ENCODE measurements around the gene RTBDN.
"Not testable (repeated sequence)": the region's sequence is repeated elsewhere in the genome, so short reads cannot be mapped to it uniquely, and the experiment has no call there.

Gene RTBDN

DNA sequence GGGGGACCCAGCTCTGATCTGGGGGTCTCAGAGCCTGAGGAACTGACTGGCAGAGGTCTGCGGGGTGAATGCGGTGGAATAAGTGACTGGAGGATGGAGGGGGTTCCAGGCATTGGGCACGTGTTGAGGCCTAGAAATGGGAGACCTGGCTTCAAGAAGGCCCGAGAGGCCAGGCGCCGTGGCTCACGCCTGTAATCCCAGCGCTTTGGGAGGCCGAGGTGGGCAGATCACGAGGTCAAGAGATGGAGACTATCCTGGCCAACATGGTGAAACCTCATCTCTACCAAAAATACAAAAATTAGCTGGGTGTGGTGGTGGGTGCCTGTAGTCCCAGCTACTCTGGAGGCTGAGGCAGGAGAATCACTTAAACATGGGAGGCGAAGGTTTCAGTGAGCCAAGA lies 16.6 kb downstream of the RTBDN start:
- not testable (repeated sequence) for DNase-seq

DNA sequence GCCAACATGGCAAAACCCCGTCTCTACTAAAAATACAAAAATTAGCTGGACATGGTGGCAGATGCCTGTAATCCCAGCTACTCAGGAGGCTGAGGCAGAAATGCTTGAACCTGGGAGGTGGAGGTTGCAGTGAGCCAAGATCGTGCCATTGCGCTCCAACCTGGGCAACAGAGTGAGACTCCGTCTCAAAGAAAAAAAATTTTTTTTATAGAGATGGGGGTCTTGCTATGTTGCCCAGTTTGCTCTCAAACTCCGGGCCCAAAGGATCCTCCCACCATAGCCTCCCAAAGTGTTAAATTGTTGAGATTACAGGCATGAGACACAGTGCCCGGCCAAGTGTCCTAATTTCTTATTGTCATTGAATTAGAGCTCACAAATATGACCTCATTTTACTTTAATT lies 17.2 kb downstream of the RTBDN start:
- not testable (repeated sequence) for DNase-seq

DNA sequence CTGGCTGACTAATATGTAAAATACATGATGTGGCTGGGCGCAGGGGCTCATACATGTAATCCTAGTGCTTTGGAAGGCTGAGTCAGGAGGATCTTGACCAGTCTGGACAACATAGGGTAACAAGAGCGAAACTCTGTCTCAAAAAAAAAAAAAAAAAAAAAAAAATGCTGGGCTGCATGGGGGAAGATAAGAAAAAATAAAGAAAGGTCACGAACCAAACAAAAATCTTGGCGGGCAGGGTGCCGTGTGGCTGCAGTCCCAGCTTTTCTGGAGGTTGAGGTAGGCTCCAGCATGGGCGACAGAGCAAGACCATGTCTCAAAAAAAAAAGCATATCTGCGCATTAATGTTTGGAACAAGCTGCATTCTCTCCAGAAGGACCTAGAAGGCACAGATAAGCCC lies 19.3 kb downstream of the RTBDN start:
- DNase-seq, result no peak

DNA sequence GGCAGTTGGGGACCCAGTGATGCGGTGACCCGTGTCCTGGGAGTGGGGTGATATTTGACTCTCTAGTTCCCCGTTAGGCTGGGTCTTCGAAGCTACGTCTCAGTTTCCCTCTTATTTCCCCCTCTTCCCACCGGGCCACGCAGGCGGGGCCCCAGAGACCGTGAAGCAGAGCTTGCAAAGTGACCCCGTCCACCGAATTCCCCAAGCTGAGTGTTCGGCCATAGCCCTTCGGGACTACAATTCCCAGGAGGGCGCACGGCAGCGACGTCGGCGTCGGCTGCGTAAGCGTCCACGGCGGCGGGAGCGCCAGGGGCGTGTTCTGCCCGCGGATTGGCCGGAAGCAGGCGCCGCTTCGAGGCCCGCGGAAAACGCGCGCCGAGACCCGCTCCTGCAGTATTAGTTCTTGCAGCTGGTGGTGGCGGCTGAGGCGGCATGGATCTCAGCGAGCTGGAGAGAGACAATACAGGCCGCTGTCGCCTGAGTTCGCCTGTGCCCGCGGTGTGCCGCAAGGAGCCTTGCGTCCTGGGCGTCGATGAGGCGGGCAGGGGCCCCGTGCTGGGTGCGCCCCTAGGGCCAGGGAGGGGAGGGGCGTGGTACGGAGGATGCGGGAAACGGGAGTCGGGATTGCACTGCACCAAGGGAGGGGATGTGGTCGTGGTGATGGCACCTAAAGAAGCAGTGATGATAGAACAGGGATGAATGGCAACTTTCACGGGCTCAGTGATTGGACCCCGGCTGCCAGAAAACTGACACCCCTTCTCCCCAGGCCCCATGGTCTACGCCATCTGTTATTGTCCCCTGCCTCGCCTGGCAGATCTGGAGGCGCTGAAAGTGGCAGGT lies 27.9 kb downstream of the RTBDN start, which contains the start of gene RNASEH2A:
Gene RNASEH2A (plus strand): TSS at position 343 of the 840 bp plus-strand sequence. CDS start 90 bp downstream, at position 433.
- DNase-seq, result peak; percentile 74

DNA sequence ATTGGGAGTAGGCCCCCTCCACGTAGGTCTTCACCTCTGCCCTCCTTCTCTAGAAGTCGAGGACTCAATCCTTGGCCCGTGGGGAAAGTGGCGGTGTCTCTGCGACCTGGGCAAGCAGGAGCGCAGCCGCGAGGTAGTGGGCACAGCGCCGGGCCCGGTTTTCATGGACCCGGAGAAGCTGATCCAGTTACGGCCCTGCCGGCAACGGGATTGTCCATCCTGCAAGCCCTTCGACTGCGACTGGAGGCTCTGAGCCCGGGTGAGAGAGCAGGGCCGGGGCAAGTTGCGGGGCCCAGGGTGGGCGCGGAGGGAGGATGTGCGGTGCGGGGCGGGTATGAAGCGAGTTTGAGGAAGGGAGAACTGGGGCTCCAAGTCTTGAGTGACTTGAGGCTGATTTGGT lies 30.3 kb downstream of the RTBDN start:
- no peak for DNase-seq

DNA sequence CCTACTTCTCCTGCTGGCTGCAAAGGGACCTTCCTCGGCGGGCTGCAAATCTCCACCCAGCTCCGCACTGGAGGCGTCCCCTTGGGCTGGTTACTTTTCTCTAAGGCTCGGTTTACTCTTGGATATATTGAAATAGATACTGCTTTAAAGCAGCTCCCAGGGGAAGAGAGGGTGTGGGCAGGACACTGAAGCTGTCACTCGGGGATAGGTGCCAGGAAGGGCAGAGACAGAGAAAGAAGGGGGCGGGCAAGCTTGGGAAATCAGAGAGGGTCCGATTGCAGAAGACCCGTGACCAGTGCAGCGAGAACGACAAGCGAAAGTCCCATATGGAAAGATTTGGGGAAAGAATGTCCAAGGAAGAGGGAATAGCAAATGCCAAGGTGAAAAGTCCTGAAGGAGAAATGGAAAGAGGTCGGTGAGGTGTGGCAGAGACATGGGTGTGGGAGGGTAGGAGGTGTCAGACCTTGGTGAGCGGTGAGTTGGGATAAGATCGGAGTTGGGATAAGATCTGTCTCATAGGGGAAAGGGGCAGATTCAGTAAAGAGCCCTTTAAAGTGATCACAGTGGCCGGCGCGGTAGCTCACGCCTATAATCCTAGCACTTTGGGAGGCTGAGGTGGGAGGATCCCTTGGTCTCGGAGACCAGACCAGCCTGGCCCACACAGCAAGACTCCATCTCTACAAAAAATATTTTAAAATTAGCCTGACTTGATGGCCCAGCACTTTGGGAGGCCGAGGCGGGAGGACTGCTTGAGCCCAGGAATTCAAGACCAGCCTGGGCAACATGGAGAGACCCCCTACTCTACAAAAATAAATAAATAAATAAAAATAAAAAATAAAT lies 31.9 kb downstream of the RTBDN start:
- DNase-seq, result no peak

DNA sequence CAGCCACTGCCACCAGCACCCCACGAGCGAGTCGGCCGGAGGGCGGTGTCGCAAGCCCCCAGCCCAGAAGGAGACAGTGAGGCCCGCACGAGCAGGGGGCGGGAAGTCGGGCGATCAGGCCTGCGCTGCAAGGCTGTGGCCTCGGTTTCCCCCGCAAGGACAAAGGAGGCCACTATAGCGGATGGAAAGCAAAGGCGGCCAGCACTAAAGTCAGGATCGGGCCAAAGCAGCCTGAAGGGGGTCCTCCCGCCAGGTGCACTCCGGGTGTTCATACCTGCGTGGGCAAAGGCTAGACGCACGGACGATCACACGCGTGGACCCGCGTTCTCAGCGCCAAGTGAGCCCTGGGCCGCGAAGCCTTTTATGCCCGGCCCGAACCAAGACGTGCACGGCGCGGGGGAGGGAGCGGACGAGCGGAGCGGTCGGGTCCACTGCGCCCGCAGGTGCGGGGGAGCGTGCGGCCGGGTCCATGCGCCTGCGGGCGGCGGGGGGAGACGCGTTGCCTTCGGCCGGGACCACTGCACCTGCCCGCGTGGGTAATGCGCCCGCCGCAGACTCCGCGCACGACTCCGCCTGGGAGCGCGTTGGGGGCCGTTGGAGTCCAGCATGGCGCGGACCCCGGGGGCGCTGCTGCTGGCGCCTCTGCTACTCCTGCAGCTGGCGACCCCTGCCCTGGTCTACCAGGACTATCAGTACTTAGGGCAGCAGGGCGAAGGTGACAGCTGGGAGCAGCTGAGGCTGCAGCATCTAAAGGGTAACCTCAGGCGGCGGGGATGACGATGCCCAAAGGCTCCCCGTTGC lies 32.7 kb downstream of the RTBDN start, which contains the start of the genes PRDX2 and THSD8:
Gene PRDX2 (minus strand): TSS at position 335 of the 801 bp plus-strand sequence. CDS start 539 bp downstream, outside the sequence.
Gene THSD8 (plus strand): TSS at position 604 of the 801 bp plus-strand sequence. CDS start 3 bp downstream, at position 607.
- DNase-seq, result peak; percentile 45

DNA sequence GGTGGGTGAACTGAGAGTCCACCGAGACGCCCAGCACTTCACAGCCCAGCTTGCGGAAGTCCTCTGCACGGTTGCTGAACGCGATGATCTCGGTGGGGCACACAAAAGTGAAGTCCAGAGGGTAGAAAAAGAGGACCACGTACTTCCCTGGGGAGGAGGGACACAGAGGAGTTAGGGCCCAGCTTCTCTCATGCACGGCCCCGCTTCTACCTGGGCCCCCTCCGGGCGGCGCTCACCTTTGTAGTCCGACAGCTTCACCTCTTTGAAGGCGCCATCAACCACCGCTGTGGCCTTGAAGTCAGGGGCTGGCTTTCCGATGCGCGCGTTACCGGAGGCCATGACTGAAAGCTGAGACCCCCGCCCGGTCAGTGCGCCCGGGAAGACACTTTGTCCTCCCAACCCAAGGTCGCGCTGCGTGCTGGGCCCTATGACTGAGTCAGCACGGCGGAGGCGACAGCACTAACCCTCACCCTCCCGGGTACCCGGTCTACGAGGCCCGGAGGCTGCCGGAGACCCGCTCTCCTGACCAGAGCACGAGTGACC lies 33.4 kb downstream of the RTBDN start:
- peak; percentile 10 for DNase-seq

DNA sequence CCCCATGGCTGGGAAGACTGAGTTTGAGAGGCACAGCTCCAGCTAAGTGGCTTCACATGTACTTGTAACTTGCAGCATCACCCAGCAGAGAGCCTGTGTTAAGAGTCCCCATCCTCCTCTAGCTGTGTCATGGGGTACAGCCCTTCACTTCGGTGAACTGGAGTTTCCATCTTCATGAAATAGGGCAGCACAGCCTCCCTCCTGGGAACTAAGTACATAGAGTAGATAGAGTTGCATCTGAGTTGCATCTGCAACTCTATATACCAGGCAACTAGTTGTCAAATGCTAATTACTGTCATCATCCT lies 34.0 kb downstream of the RTBDN start:
- DNase-seq, result no peak

DNA sequence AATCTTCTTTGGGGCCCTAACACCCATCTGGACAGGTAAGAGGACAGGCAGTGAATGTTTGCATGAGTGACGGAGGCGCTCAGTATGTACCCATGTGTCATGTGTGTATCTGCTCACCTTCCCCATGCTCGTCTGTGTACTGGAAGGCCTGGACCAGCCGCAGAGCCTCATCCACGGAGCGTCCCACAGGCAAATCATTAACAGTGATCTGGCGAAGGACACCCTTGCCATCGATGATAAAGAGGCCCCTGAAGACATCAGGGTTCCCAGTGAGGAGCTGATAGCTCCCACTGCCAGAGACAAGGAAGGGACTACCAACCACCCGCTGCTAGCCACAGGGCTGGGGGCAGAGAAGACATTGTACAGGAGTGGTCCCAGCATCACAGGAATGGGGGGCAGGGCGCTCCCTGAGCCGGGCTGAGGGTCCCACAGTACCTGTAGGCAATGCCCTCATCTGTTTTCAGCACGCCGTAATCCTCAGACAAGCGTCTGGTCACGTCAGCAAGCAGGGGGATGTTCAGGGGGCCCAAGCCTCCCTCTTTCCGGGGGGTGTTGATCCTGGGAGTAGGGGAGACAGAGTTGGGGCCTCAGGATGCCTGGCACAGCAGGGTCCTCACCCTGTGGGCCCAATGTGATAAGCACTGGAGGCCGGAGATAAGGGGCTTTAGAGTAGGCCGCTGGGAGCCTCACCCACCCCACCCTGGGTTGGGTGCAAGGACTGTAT lies 34.5 kb downstream of the RTBDN start:
- DNase-seq, result no peak

DNA sequence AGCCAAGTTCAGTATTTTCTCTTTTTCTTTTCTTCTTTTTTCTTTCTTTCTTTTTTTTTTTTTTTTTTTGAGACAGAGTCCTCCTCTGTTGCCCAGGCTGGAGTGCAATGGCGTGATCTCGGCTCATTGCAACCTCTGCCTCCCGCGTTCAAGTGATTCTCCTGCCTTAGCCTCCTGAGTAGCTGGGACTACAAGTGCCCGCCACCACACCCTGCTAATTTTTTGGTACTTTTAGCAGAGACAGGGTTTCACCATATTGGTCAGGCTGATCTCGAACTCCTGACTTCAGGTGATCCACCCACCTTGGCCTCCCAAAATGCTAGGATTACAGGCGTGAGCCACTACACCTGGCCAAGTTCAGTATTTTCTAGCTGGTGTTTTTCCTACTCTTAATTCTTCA lies 36.8 kb downstream of the RTBDN start:
- DNase-seq, result not testable (repeated sequence)

DNA sequence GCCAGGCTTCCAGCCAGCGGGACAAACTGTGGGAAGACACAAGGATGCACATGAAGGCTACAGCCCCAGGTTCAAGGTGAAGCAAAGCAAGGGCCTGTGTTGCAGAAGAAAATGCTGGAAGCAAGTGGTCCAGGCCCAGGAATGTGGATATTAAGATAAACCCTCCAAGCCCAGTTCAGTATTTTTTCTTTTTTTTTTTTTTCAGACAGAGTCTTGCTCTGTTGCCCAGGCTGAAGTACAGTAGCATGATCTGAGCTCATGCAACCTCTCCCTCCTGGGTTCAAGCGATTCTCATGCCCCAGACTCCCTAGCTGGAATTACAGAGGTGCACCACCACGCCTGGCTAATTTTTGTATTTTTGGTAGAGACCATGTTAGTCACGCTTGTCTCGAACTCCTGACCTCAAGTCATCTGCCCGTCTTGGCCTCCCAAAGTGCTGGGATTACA lies 37.2 kb downstream of the RTBDN start:
- DNase-seq, result no peak

DNA sequence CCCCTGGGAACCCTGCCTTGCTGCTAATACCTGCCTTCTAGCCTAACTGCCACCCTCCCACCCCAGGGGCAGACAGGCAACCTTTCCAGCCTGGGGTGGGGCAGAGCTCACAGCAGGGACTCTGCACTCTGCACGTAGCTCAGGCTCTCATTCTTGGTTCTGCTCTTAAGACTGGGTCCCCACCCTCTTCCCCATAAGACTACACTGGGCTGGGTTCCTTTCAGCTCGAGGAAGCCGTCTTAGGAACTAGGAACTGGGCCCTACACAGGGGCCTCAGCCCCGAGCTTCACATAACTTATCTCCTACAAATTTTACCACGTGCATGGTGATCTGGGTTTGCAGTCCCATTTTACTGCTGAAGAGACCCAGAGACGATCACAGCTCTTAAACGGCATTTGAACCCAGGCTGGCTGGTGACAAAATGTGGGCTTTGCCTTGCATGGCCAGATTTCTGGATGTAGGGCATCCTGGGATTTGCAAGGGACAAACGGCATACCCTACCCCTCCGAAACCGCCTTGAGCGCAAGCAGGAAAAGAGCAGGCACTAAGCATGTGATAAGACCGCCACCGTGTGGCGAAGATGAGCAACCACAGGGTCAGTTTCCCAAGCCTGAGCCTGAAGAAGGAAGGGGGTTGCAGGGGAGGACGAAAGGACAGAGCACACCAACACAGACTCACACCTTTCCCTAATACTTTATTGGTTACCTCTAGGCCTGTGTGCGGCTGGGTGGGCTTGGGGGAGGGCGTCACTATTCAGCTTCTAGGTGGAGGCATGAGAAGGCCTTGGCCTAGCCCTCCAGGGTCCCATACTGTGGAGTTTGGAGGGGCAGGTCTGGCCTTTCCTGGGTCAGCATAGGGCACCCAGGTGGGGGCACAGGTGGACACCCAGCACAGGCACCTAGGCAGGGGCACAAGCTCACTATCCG lies 38.0 kb downstream of the RTBDN start:
- DNase-seq, result peak; percentile 68

DNA sequence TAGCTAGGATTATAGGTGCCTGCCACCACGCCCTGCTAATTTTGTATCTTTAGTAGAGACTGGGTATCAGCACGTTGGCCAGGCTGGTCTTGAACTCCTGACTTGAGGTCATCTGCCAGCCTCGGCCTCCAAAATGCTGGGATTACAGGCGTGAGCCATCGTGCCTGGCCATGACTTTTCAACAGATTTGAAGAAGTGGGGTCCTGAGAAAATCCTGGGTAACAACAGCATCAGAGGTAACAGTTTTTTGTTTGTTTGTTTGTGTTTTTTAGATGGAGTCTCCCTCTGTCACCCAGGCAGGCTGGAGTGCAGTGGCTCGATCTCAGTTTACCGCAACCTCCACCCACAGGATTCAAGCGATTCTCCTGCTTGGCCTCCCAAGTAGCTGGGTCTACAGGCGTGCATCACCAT lies 39.4 kb downstream of the RTBDN start:
- DNase-seq, result no peak

DNA sequence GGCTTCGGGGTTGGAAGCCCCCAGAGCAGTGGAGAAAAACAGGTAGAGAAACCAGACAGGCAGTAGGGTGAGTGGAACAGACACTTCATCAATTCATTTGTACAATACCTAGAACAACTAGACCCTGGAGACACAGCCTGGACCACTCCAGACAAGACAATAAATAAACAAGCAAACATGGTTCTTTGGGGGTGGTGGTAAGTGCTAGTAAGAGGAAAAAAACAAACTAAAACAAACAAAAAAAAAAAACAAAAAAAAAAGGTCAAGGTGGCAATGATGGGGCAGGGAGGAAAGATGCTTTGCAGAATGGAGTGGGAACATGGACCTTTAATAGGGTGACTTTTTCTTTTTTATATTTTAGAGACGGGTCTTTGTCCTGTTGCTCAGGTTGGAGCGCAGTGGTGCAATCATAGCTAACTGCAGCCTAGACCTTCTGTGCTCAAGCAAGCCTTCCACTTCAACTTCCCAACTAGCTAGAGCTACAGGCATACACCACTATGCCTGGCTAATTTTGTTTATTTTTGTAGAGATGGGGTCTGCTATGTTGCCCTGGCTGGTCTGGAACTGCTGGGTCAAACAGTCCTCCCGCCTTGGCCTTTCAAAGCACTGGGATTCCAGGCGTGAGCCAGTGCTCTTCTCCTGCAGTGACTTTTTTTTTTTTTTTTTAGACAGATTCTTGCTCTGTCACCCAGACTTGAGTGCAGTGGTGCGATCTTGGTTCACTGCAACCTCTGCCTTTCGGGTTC lies 40.0 kb downstream of the RTBDN start:
- DNase-seq, result no peak

DNA sequence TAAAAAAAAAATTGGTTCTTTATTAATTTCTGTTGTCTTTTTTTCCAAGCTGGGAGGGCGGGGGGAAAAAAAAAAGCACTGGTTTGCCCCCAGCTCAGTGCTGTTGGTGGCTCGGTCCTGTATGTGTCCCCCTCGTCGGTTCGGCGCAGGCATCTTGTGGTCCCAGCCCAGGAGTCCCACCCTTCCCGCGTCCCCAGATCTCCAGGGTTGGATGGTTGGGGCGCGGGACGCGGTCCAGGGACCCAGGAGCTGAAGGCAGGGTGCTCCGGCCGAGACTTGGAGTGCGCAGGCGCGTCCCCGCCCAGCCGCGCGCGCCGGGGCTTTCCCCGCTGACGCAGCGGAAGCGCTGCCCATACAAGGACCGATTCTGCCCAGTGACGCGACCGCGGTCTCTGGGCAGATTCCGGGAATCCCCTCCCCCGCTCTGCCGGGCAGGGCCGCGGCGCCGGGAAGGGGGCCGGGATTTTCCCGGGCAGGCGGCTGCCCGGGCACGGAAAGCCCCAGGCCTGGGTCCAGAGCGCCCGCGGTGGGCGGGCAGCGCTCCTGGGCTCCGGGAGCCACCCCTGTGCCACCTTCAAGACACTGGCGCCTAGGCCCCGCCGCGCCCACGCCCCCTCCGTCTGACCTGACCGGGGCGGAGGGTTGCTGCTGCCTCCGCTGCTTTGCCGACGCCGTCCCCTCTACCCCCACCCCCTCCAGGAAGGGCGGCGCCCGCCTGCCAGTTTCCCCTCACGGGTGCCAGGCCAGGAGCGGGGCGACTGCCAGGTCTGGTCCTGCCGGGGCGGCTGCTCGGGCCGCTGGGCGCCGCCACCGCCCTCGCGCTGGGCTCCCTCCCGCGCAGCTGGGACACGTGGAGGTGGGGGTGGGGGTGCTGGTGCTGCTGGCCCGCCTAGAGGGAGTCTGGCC lies 40.8 kb downstream of the RTBDN start:
- DNase-seq, result peak; percentile 88

DNA sequence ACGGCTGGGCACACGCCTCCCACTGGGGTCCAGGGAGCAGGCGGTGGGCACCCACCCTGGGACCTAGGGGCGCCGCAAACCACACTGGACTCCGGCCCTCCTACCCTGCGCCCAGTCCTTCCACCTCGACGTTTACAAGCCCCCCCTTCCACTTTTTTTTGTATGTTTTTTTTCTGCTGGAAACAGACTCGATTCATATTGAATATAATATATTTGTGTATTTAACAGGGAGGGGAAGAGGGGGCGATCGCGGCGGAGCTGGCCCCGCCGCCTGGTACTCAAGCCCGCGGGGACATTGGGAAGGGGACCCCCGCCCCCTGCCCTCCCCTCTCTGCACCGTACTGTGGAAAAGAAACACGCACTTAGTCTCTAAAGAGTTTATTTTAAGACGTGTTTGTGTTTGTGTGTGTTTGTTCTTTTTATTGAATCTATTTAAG lies 41.5 kb downstream of the RTBDN start:
- DNase-seq, result no peak

DNA sequence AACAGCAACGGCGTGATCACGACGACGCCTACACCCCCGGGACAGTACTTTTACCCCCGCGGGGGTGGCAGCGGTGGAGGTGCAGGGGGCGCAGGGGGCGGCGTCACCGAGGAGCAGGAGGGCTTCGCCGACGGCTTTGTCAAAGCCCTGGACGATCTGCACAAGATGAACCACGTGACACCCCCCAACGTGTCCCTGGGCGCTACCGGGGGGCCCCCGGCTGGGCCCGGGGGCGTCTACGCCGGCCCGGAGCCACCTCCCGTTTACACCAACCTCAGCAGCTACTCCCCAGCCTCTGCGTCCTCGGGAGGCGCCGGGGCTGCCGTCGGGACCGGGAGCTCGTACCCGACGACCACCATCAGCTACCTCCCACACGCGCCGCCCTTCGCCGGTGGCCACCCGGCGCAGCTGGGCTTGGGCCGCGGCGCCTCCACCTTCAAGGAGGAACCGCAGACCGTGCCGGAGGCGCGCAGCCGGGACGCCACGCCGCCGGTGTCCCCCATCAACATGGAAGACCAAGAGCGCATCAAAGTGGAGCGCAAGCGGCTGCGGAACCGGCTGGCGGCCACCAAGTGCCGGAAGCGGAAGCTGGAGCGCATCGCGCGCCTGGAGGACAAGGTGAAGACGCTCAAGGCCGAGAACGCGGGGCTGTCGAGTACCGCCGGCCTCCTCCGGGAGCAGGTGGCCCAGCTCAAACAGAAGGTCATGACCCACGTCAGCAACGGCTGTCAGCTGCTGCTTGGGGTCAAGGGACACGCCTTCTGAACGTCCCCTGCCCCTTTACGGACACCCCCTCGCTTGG lies 42.1 kb downstream of the RTBDN start:
- peak; percentile 76 for DNase-seq

Measured in activated T-cell treated with anti-CD3 and anti-CD28 coated beads for 4 hours (primary cell).